DMS114 treated with DMSO at 0.1 percent for 48 hours (cell line): ENCODE data around the gene C16orf78.
A peak's percentile ranks its signal among the peaks of the same experiment; 100 is the strongest.

Source experiments
- DNase-seq: peaks from one replicate; lab custom pipeline; 2025; ENCODE audit not compliant: unreplicated experiment; lab: John Stamatoyannopoulos, UW

The C16orf78 gene

GRCh38 chr16:49382916-49383315, 9.3 kb downstream of the C16orf78 start:
- no peak for DNase-seq

- DNase-seq: no peak
These were observed 21.4 kb downstream of the C16orf78 start for GRCh38 chr16:49395021-49395420.

- no peak for DNase-seq
These were observed 22.7 kb downstream of the C16orf78 start for GRCh38 chr16:49396206-49396720.

GRCh38 chr16:49398761-49399160, 25.2 kb downstream of the C16orf78 start:
- no peak for DNase-seq

- no peak for DNase-seq
These were observed 26.2 kb downstream of the C16orf78 start for GRCh38 chr16:49399594-49400364.

- no peak for DNase-seq
These were observed 27.0 kb downstream of the C16orf78 start for GRCh38 chr16:49400611-49401010.

- no peak for DNase-seq
These were observed 31.5 kb downstream of the C16orf78 start for GRCh38 chr16:49405123-49405522.

GRCh38 chr16:49405530-49405929, 31.9 kb downstream of the C16orf78 start:
- no peak for DNase-seq

GRCh38 chr16:49407873-49408550, 34.4 kb downstream of the C16orf78 start:
- peak; percentile 86 for DNase-seq

GRCh38 chr16:49409121-49409520, 35.5 kb downstream of the C16orf78 start:
- no peak for DNase-seq

GRCh38 chr16:49410226-49410625, 36.6 kb downstream of the C16orf78 start:
- no peak for DNase-seq

- DNase-seq: no peak
These were observed 37.7 kb downstream of the C16orf78 start for GRCh38 chr16:49411121-49411970.

GRCh38 chr16:49414671-49415070, 41.1 kb downstream of the C16orf78 start:
- no peak for DNase-seq

GRCh38 chr16:49415083-49415482, 41.5 kb downstream of the C16orf78 start:
- DNase-seq: no peak

- no peak for DNase-seq
These were observed 42.5 kb downstream of the C16orf78 start for GRCh38 chr16:49416001-49416675.

GRCh38 chr16:49417354-49417753, 43.8 kb downstream of the C16orf78 start:
- DNase-seq: no peak

- DNase-seq: no peak
These were observed 45.4 kb downstream of the C16orf78 start for GRCh38 chr16:49419006-49419405.

GRCh38 chr16:49419862-49420261, 46.3 kb downstream of the C16orf78 start:
- no peak for DNase-seq

- no peak for DNase-seq
These were observed 49.3 kb downstream of the C16orf78 start for GRCh38 chr16:49422896-49423295.

GRCh38 chr16:49424961-49425360, 51.4 kb downstream of the C16orf78 start:
- DNase-seq: no peak

GRCh38 chr16:49427771-49428170, 54.2 kb downstream of the C16orf78 start:
- no peak for DNase-seq
